Hippocampal formation (tissue), 2 donors: ENCODE measurements around the gene CACNA2D2.
A peak's percentile ranks its signal among the peaks of the same experiment; 100 is the strongest.

Experiments
- DNase-seq, 2 donors: peaks; one replicate each; lab custom pipeline; 2025; lab: John Stamatoyannopoulos, UW

CACNA2D2 gene

DNA sequence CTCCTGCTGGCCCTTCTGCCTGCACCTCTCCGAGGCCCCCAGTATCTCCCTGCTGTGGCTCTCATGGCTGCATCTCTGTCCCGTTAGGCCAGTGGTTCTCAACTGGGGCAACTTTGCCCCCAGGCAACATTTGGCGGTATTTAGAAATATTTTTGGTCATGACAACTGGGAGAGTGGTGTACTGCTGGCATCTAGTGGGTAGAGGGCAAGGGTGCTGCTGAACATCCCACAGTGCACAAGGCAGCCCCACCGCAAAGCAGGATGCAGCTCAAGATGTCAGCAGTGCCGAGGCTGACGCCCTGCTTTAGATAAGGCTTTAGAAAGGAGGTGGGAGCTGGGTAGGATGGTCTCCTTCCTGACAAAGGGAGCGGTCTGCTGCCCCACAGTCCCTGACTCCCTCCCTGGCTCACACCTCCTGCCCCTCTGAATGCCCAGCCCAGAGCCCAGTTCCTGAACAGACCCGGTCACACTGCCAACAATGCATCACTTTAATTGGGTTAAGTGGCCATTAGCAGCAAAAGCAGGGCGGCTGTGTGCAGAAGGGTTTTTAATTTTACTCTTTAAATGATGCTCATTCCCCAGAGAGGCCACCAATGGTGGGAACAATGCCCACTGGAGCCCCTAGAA, 75.3 kb downstream of the CACNA2D2 start:
- DNase-seq: no peak

DNA sequence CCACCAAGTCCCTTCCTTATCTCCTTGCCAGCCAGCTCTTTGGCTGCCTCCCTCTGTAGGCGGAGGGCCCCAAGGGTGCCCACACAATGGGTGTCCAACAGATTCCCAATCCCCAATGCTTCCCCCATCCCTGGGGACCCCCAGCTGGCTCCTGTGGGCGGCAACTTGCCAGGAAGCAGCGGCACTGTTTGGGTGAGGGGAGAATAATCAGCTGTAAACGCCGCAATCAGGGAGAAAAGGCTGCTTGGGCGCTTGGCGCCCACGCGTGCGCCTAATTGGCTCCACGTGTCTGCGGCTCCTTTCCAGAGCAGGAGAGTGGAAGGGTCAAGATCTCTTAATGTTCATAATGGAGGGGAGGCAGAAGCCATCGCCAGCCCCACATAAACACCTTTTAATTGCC, 76.2 kb downstream of the CACNA2D2 start:
- DNase-seq: no peak

DNA sequence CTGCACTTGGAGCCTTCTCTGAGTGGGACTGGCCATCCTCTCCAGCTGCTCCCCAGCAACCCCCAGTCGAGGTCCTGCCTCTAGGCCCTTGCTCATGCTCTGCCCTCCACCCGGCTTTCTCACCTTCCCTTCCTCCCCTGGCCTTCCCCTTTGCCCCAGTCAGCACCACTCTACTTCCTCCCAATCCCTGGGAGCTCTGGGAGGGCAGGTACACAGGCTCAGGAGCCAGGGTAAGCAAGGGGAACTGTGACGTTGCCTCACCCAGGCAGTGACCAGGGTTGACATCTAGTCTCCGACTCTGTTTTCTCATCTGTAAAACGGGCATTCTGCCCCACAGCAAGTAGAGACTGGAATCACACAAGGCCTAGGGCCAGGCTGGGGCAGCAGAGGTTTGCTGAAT, 77.5 kb downstream of the CACNA2D2 start:
- DNase-seq: no peak

DNA sequence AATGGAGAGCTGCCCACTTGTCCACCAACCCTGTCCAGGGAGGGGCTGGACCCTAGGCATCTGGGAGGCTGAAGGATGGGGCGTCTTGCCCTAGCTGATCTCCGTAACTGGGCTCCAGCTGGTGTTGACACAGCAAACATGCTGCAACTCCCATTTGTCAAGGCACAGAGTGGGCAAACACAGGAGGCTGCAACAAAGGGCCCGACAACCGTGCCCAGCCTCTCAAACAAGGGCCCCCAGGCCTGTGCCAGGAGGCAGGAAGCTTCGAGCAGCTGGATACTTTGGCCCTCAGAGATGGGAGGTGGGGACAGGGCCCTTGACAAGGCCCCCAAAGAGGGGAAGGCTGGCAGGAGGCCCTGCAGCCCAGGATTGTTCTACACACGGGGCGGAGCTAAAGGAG, 79.9 kb downstream of the CACNA2D2 start:
- DNase-seq: peak in 1 of 2 donors; percentile 14

DNA sequence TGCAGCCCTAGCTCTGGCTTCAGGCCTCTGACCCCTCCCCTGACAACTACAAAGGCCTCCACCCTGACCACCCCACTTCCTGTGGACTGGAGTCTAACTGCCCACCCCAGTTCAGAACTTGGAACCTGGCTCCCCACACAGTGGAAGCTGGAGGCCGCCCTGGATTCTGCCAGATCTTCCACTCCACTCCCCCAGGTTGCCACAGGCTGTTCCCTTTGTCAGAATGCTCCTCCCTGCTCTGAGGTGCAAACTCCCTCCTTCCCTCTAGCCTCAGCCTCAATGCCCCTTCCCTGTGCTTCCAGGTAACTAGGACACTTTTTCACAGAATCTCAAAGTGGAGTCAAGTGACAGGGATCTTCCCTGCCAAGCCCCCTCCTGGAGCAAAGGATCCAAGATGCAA, 81.3 kb downstream of the CACNA2D2 start:
- DNase-seq: no peak

DNA sequence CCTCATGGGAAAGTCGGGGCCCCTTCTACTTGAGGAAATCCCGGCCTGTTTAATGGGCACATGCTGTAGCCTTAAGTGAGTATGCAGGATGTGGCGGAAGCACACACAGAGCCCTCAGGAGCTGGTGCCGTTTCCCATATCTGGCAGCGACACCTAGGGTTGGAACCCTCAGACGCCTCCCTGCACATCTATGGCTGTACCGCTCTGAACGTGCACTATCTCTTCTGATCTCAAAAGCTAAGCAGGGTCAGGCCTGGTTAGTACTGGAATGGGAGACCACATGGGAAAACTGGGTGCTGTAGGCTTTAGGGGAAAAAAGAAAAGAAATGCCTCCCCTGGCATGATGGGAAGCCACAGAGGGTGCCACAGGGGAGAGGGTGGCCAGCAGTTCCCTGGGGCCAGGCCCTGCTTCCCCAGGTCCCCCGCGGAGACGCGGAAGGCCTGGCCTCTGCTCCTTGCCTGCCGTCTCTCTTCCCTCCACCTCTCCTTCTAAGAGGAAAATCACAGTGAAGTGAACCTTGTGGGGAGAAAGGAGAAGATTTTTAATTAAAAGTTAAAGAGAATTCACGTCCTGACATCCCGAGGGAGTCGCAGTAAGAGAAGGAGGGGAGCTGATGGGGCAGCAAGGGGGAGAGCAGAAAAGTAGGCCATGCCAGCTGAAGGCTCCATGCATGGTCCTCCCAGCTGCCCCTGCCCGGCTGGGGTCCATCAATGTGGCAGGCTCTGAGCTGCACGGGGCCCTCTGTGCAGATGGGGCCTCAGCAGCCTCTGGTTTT, 83.7 kb downstream of the CACNA2D2 start:
- no peak for DNase-seq

DNA sequence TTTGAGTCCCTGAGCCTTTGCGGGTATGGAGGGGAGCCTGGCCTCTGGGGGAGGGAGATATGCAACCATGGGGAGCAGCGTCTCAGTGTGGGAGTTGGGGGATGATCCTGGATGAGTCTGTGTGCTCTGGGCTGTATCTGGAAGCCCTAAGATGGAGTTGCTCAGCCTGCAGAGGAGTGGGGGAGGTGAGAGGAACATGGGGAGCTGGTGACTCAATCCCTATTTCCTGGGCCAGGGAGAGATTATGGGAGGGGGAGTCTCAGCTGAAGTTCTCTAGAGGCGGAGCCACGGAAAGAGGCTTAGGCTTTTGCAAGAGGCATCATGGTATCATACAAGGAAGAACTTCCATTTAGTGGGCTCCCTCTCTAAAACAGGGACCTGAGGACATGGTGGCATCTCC, 84.6 kb downstream of the CACNA2D2 start:
- DNase-seq: no peak

DNA sequence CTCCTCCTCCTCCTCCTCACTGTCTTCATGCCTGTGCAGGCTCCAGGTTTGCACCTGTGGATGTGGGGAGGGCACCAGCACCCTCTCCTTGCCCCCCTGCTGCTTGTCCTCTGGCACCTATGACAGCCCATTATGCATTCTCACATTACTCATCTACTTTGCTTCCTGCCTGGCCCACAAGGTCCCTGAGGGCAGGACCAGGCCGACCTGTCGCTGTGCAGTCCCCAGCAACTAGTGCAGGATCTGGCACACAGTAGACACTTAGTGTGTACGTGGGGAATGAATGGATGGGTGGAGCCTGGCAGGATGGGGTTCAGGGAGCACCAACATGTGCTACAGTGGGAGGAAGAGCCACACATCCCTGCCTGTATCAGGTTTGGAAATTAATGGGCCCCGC, 85.8 kb downstream of the CACNA2D2 start:
- no peak for DNase-seq

DNA sequence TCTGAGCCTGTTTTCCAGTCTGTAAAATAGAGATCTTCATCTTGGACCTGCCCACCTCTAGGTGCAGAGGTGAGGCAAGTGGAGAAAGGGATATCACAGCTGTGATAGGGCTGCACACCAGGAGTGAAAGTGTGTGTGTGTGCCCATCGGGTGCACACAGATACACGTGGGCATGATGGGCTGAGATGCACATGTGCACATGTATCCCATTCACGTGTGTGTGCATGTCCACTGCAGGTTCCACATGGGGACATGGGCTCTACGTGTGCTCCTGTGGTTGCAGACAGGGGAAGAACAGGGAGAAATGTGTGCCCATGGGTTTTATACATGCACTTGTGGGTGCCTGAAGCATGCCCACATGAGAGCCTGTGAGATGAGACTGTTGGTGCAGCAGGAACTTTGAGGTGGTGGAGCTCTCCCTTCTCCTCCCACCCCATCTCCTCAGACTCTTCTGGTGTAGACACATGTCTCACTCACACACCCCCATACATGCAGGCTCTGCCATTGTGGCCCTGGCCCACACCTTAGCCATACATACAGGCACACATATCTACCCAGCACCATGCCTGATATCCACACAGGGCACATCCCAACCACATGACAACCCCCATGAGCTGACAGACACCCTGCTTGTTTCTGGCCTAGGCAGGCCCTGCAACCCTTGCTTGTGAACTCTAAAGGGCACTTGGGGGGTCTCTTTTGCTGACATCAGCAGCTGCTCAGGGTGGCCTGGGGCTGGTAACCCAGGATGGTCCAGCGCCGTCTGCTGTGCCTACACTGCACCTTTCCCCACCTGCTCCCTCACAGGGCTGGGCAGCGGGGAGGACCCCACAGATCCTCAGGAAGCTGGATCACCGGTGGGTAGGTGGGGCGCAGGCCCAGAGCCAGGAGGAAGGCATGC, 86.4 kb downstream of the CACNA2D2 start:
- DNase-seq: no peak

DNA sequence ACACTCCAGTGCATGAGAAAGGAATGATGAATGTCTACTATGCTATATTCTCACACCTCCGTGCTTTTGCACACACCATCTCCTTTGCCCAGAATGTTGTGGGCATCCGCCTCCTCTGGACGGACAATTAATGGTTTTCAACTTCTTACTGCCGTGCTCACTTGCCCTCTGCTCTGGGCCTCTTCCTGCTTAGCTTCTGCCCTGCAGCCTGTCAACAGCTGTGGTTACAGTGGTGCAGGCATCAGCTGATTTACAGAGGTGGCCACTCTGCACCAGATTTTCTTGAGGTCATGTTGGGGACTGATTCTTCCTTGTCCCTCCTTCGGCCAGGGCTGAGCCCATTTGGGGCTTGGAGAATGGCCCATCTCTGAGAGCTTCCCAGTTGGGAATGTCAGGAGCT, 87.6 kb downstream of the CACNA2D2 start:
- DNase-seq: no peak

DNA sequence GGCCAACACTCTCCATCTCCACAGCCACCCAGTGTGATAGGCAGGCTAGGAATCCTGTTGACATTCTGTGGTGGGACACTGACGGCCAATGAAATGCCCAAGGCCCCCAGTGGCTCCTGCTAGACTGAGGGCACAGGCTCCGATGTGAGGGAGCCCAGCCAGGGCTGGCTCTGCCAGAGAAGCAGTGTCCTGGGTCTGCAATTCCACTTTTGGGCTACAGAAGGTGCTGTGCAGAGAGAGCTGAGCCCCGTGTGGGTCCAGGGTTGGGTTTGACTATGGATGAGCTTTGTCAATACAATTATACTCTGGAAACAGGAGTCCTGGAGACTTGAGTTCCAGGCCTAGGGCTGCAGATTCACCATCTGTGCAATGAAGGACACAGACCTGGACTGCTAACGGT, 88.4 kb downstream of the CACNA2D2 start:
- no peak for DNase-seq

DNA sequence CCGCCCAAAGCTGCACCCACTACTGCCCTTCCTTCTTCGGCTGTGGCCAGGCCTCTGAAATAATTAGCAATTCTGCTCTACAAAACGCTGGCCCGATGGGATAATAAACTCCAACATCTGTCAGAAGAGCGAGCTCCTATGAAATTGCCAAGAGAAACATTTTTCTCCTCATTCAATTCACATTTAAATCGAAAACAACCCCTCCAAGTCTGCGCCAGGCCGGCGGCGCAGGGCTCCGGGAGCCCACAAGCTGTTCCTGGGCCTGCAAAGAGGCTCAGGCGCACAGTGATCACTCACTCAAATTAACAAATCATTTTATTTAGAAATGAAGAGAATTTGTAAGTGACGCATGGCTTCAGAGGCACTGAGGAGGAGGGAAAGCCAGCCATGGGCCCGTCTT, 88.8 kb downstream of the CACNA2D2 start:
- DNase-seq: no peak

DNA sequence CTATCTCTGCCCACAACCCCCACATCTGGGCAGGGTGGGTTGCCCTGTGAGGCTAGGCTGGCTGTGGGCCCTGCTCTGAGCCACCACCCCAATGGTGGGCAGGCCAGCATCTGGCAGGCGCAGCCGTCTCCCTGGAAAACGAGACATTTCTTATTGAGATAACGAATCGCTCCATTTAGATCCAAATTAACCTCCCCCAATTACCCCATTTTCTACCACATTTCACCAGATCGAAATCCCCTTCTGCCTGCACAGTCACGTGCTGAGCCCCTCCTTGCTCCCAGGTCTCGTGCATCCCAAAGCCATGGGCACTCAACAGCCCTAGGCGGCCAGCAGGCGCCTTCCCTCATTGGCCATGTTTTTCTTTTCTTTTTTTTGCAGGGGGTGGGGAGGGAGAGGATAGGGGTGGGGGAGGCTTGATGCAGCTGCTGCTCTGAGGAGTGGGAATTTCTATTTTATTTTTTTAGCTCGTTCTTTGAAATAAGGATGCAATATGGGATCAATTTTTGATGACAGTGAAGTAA, 91.1 kb downstream of the CACNA2D2 start:
- no peak for DNase-seq

DNA sequence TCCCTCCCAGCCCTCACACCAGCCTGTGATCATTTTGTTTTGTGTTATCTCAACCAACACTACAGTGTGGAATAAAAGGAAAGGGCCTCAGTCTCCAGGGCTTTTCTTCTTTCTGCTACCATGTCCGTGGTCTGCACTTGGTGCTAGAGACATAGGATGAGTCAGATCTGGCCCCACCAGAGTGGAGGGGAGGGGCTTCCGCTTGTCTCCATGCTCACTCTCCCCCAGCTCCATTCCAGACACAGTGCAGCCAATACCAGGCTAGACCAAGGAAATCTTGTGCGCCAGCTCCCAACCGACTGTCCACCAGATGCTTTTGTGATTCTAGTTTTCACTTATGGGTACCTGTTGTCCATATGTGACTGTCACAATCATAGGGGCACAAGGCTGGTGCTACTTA, 92.2 kb downstream of the CACNA2D2 start:
- no peak for DNase-seq

DNA sequence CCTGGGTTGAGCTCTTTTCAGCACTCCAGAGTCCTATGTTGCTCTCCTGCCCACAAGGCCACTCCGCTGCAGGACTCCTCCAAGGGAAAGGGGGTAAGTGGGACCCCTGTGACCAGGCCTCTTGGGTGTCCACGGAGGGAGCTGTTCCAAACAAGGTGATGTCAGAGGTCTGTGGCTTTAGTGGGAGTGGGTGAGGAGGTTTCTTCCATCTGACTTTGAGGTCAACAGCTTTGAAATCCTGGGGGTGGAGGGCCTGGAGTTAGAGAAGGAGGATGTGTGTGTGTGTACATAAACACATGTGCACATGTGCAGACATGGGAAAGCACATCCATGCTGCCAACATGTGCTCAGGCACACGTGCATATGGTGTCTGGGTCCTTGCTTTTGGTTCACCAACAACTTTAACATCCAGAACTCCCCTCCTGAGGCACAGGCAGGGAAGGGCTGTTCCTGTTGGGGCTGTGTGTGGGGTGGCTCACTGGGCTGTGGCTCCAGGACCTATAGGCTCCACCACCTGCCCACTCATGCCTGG, 92.8 kb downstream of the CACNA2D2 start:
- no peak for DNase-seq

DNA sequence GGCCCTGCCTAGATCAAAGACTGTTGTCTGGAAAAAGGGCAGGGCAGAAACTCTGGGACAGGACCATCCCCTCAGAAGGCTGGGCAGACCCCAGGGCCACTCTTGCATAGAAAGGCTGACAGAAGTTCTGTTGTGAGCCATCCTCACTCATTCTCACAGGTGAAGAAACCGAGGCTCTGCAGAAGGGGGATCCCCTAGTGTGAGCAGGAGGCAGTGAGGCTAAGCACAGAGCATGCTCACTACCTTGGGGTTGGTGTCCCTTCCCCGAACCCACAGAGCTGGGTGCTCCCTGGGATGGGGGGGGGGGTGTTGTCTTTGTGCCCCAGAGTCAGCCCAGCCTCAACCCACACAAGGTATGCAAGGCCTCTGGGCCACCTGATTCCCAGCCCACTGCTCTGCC, 93.2 kb downstream of the CACNA2D2 start:
- no peak for DNase-seq

DNA sequence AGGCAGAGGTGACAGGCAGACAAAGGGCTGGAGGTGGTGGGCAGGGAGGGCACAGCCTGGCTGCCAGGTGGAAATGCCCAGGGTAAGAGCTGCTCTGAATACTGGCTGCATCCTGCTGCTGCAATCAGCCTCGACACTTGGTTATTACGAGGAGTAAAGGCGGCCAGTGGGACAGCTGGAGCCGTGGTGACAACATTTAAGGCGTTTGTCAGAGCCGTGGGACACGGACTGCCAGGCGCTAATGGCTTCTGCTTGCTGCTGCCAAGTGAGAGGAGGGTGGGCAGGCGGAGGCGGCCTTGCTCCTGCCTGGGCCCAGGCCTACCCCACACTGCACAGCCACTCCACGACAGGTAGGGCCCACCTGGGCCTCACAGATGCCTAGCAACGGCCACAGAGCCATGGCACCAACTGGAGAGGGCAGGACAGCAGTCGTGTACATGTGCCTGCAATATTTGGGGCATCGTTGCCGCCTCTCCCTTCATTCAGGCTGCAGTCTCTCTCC, 94.9 kb downstream of the CACNA2D2 start:
- DNase-seq: no peak

DNA sequence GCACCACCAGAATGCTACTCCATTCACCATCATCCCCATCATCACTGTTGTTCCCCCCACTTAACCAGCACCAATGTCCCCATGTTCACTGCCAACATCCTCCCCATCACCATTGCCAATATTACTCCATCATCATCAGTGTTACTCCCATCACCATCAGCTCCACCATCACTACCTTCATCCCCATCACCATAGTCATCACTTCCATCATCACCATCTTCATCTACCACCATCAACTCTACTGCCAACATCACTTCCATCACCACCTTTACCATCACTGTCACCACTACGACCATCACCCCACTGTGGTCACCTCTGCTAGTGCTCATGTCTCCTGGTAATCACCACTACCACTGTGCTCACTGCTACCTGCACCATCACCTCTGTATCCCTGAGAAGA, 96.9 kb downstream of the CACNA2D2 start:
- no peak for DNase-seq

DNA sequence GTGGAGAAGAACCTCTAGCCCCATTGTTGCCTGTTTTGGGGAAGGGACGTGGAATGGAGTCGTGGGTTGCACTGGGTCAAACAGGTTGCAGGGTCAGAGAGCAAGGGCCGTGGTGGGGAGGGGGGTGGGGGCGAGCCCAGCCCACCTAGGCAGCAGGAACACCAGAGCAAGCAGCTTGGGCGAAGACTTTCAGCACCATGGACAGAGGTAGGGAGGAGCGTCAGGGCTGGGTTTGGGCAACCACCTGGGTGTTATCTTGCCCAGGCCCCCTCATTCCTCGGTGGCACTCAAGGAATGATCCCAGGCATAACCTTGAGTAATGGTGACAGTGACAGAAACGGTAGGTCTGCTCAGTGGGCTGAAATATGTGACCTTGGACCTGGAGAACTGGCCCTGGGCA, 98.2 kb downstream of the CACNA2D2 start:
- DNase-seq: no peak

DNA sequence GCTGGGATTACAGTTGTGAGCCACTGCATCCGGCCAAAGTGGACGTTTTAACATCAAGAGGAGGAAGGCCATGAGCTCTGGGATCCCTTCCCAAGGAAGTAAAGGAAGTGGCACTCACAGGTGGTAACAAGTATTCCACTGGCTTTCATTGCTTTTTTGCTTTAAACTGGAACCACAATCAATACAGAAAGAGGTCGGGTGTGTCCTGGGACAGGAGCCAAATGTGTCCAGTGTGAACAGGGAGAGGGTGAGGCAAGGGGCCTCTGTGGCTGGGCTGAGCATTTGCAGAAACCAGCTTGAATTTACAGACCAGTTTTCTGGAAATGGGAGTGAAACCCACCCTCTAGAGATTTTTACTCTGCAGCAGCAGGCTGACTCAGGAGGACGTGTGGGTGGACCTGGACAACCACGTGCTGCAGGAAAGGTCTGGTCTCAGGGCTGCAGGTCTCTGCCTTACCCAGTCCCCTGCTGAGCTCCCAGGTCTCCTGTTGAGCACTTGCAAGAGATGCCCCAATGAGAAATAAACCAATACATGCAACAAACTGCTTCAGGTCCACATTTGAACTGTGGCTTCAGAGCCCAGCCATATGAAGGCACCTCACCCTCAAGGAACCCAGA, 101.3 kb downstream of the CACNA2D2 start:
- DNase-seq: no peak

DNA sequence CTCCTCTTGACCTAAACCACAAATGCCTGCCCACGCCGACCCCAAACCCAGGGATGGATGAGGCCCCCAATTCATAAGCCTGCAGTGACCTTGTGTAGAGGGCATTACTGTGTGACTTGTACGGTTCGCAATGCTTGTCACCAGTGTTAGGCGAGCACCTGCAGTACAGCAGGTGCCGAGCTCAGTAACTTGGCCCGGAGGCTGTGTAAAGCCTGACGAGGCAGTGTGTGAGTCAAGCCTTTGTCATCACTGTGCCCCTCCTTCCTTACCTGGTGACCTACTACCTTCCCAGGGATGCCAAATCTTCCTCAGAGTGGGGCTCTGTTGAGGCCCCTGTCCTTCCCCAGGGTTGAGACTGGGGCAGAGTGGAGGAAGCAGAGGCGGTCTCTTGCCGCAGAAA, 106.9 kb downstream of the CACNA2D2 start:
- DNase-seq: no peak
